Activated naive CD8-positive, alpha-beta T cell treated with anti-CD3 and anti-CD28 coated beads, Interleukin-2, amount 50 U/mL, for 16 hours (primary cell): Measurements from ENCODE around the gene IL1RAPL1.
"Not testable (repeated sequence)": the region's sequence is repeated elsewhere in the genome, so short reads cannot be mapped to it uniquely, and the experiment has no call there.

Experiments used
- DNase-seq: peaks from one replicate; pipeline ENCODE4 v3.0.0-alpha.2; 2020; ENCODE audit warnings: low read depth, low spot score

Gene IL1RAPL1

GRCh38 chrX:28626515-28626914 is 39.3 kb downstream of the IL1RAPL1 start:
- DNase-seq: no peak

GRCh38 chrX:28628120-28628519 is 40.9 kb downstream of the IL1RAPL1 start:
- no peak for DNase-seq

- DNase-seq: no peak
Observed at GRCh38 chrX:28638775-28639174, 51.5 kb downstream of the IL1RAPL1 start.

GRCh38 chrX:28639451-28639850 is 52.2 kb downstream of the IL1RAPL1 start:
- no peak for DNase-seq

- DNase-seq: no peak
Observed at GRCh38 chrX:28649541-28649940, 62.3 kb downstream of the IL1RAPL1 start.

- no peak for DNase-seq
Observed at GRCh38 chrX:28651186-28651585, 63.9 kb downstream of the IL1RAPL1 start.

GRCh38 chrX:28659269-28659668 is 72.0 kb downstream of the IL1RAPL1 start:
- DNase-seq: no peak

- DNase-seq: no peak
Observed at GRCh38 chrX:28665778-28666177, 78.5 kb downstream of the IL1RAPL1 start.

- DNase-seq: no peak
Observed at GRCh38 chrX:28668303-28668702, 81.1 kb downstream of the IL1RAPL1 start.

GRCh38 chrX:28668957-28669356 is 81.7 kb downstream of the IL1RAPL1 start:
- DNase-seq: no peak

GRCh38 chrX:28670074-28670473 is 82.8 kb downstream of the IL1RAPL1 start:
- no peak for DNase-seq

- no peak for DNase-seq
Observed at GRCh38 chrX:28675173-28675572, 87.9 kb downstream of the IL1RAPL1 start.

GRCh38 chrX:28693101-28693500 is 105.9 kb downstream of the IL1RAPL1 start:
- DNase-seq: no peak

- DNase-seq: no peak
Observed at GRCh38 chrX:28697732-28698131, 110.5 kb downstream of the IL1RAPL1 start.

GRCh38 chrX:28701222-28701621 is 114.0 kb downstream of the IL1RAPL1 start:
- DNase-seq: no peak

- DNase-seq: no peak
Observed at GRCh38 chrX:28706964-28707363, 119.7 kb downstream of the IL1RAPL1 start.

- DNase-seq: no peak
Observed at GRCh38 chrX:28709421-28709820, 122.2 kb downstream of the IL1RAPL1 start.

GRCh38 chrX:28717864-28718263 is 130.6 kb downstream of the IL1RAPL1 start:
- no peak for DNase-seq

- DNase-seq: no peak
Observed at GRCh38 chrX:28718450-28718849, 131.2 kb downstream of the IL1RAPL1 start.

- no peak for DNase-seq
Observed at GRCh38 chrX:28719620-28720019, 132.4 kb downstream of the IL1RAPL1 start.

- DNase-seq: no peak
Observed at GRCh38 chrX:28752330-28752729, 165.1 kb downstream of the IL1RAPL1 start.

GRCh38 chrX:28756175-28756574 is 168.9 kb downstream of the IL1RAPL1 start:
- no peak for DNase-seq

- DNase-seq: no peak
Observed at GRCh38 chrX:28756647-28757046, 169.4 kb downstream of the IL1RAPL1 start.

GRCh38 chrX:28757290-28757689 is 170.0 kb downstream of the IL1RAPL1 start:
- no peak for DNase-seq

GRCh38 chrX:28766561-28766960 is 179.3 kb downstream of the IL1RAPL1 start:
- not testable (repeated sequence) for DNase-seq
